Measurements from ENCODE around the gene GRM4. TPM values are rescaled to one million over a fixed set of nuclear protein-coding genes. Genes with fewer than 3 reads are reported as not detected.

Gene GRM4
- total and polyA plus RNA-seq, 10 of the 15 experiments (the other 5 are each of a cell fraction or from before 2014, with no cell fraction given) = 0.01 to 0.31 (median 0.05) TPM; not detected in 2

- Histone ChIP-seq H3K4me2 (ENCODE audit: control insufficient read depth, insufficient read depth) (no peak overlapping the region), H3K4me3 (no peak overlapping the region), H4K20me1 (ENCODE audit: control insufficient read depth, insufficient read depth) (no peaks in the 10 kb centered on the region), H3K36me3 (ENCODE audit: control insufficient read depth in 2 of 2, insufficient read depth in 2 of 2, low read length in 1 of 2) (no peaks in the 10 kb centered on the region), H2AFZ (ENCODE audit: control insufficient read depth, low read depth, low read length) (no peak overlapping the region), H3K4me1 (ENCODE audit: control insufficient read depth, insufficient read depth, low read length) (peaks cover 6% of the 10 kb centered on the region), H3K9me3 (replicated peaks; ENCODE audit: control insufficient read depth, insufficient read depth, low read length) (no peaks in the 10 kb centered on the region), H3K27me3 (replicated peaks in 1 of 2; ENCODE audit: control insufficient read depth in 2 of 2, insufficient read depth in 2 of 2, low read length in 1 of 2) (no peaks in the 10 kb centered on the region; a peak in 3 of 4 replicates), H3K79me2 (ENCODE audit: control insufficient read depth, insufficient read depth, low read length) (no peaks in the 10 kb centered on the region), H3K9ac (ENCODE audit: control insufficient read depth, insufficient read depth, low read length) (no peak overlapping the region), H3K27ac (ENCODE audit: control insufficient read depth, insufficient read depth) (no peak overlapping the region)
- intact Hi-C loops (cut with micrococcal nuclease; ENCODE audit: unreplicated experiment) (no loop called here), in situ Hi-C loops (cut with MboI) (no loop called here)
- ChIA-PET RAD21 (ENCODE audit: unreplicated experiment) (interaction anchor here (1.8 to 2.4 kb wide), 2 partner anchors 258 to 317 kb away, joined by 6 to 25 read pairs; partner anchors contain the start of gene UQCC2), SMC1A (ENCODE audit: uncharacterized antibody, unreplicated experiment) (interaction anchor here (1.1 kb wide), 1 partner anchor 257 kb away, joined by 3 read pairs; no protein-coding TSS in a partner anchor), CTCF (interaction anchor here (1.5 to 6.0 kb wide), 4 partner anchors 256 to 442 kb away, joined by 4 to 49 read pairs (median 20); no protein-coding TSS in a partner anchor), POLR2A (no interaction called here)
- TF ChIP-seq RUNX3 (IDR thresholded peaks at IDR 0.05; ENCODE audit: low read length) = no peak
- no peak for TF ChIP-seq MAX (IDR thresholded peaks at IDR 0.05; ENCODE audit: low read depth, low read length)
- TF ChIP-seq USF2 (IDR thresholded peaks at IDR 0.05; ENCODE audit: borderline replicate concordance, low read depth, low read length) = no peak
- TF ChIP-seq ZNF24 (IDR thresholded peaks at IDR 0.05) = no peak
- no peak for TF ChIP-seq SREBF1 (IDR thresholded peaks at IDR 0.05; ENCODE audit: low read length)
- TF ChIP-seq EED (IDR thresholded peaks at IDR 0.05; ENCODE audit: low read depth) = no peak
- TF ChIP-seq MYC (IDR thresholded peaks at IDR 0.05; ENCODE audit: insufficient read depth, insufficient read length, insufficient replicate concordance, low read length, severe bottlenecking) = no peak
- TF ChIP-seq CBX5 (IDR thresholded peaks at IDR 0.05; ENCODE audit: low read depth) = no peak
- no peak for TF ChIP-seq HDAC2 (IDR thresholded peaks at IDR 0.05)
- no peak for TF ChIP-seq HSF1 (IDR thresholded peaks at IDR 0.05; ENCODE audit: low read depth, low read length)
- TF ChIP-seq RFX5 (IDR thresholded peaks at IDR 0.05; ENCODE audit: low read depth, low read length) = no peak
- TF ChIP-seq USF1 (IDR thresholded peaks at IDR 0.05; ENCODE audit: borderline replicate concordance, extremely low read length, insufficient read depth, low read depth, low read length) = no peak
- TF ChIP-seq CEBPB (IDR thresholded peaks at IDR 0.05; ENCODE audit: borderline replicate concordance in 1 of 2, low read depth in 2 of 2, low read length in 2 of 2) = no peak
- no peak for TF ChIP-seq CREB1 (IDR thresholded peaks at IDR 0.05; ENCODE audit: low read depth)
- TF ChIP-seq E4F1 (IDR thresholded peaks at IDR 0.05; ENCODE audit: borderline replicate concordance, partially characterized antibody) = no peak
- 51% methylated on average over 18 of the region's 18 CpGs for WGBS (ENCODE audit: insufficient coverage, insufficient replicate concordance, low lambda C conversion rate, missing lambda C conversion rate)
- ATAC-seq (no peak), DNase-seq (ENCODE audit: low read depth, low spot score) (no peak), FAIRE-seq (no peak)
- BruUV-seq (replicated peaks) = no TSS peak
Observed at GRCh38 chr6:34028691-34029360, 117.1 kb downstream of the GRM4 start.

Data from GM12878 (cell line).